CD4-positive, alpha-beta memory T cell (primary cell): ENCODE data around the gene MAP3K9. TPM values are rescaled to one million over a fixed set of nuclear protein-coding genes. Genes with fewer than 3 reads are reported as not detected.
A peak's percentile ranks its signal among the peaks of the same experiment; 100 is the strongest.

Experiments used
- CTCF ChIA-PET: fragments of 350-600 bp; sonication (Branson Sonifier 250); formaldehyde crosslinking; loops from one replicate; lab custom pipeline; 2021; ENCODE audit warnings: inconsistent platforms; ENCODE audit not compliant: partially characterized antibody; lab: Charles Lee
- POLR2A ChIA-PET: fragments of 350-600 bp; sonication (Branson Sonifier 250); formaldehyde crosslinking; loops from one replicate; lab custom pipeline; 2021; ENCODE audit not compliant: partially characterized antibody; lab: Charles Lee
- DNase-seq, 5 donors: peaks; one replicate each; pipeline versions ENCODE4 v3.0.0 to v3.0.0-alpha.2; 2020 to 2022; ENCODE audit warnings: mixed read lengths in 1 of 5
- H3K27ac ChIP-seq: one replicate; pipeline ENCODE4 v1.7.0; 2013; ENCODE audit warnings: low read depth, low read length
- H3K27me3 ChIP-seq: 2 replicates; pipeline ENCODE4 v1.7.0; 2013; ENCODE audit warnings: mild to moderate bottlenecking, low read length, moderate library complexity; ENCODE audit not compliant: insufficient read depth
- H3K36me3 ChIP-seq: 2 replicates; pipeline ENCODE4 v1.7.0; 2013; ENCODE audit warnings: mild to moderate bottlenecking, low read length, moderate library complexity; ENCODE audit not compliant: insufficient read depth
- H3K4me1 ChIP-seq: 2 replicates; pipeline ENCODE4 v1.7.0; 2013; ENCODE audit warnings: mild to moderate bottlenecking, low read length, moderate library complexity; ENCODE audit not compliant: insufficient read depth
- H3K4me3 ChIP-seq, 2 donors: one replicate each; pipeline ENCODE4 v1.7.0; 2013; ENCODE audit warnings: low read length in 2 of 2, mild to moderate bottlenecking in 1 of 2
- H3K9me3 ChIP-seq, 2 donors: one replicate each; pipeline ENCODE4 v1.7.0; 2013; ENCODE audit warnings: low read length in 2 of 2, control low read depth in 1 of 2; ENCODE audit not compliant: control insufficient read depth in 1 of 2
- H3K27ac Mint-ChIP-seq, 7 donors: one replicate each; pipeline ENCODE4 v1.8.0; 2020 to 2021; ENCODE audit warnings: mixed read lengths in 7 of 7, mild to moderate bottlenecking in 6 of 7, inconsistent platforms in 3 of 7, moderate library complexity in 3 of 7
- H3K27me3 Mint-ChIP-seq, 2 donors: one replicate each; pipeline ENCODE4 v1.8.0; 2020 to 2021; ENCODE audit warnings: mixed read lengths in 2 of 2
- H3K36me3 Mint-ChIP-seq, 2 donors: one replicate each; pipeline ENCODE4 v1.8.0; 2020 to 2021; ENCODE audit warnings: mixed read lengths in 2 of 2, inconsistent platforms in 1 of 2, mild to moderate bottlenecking in 1 of 2
- H3K4me1 Mint-ChIP-seq, 4 donors: one replicate each; pipeline ENCODE4 v1.8.0; 2020 to 2021; ENCODE audit warnings: mixed read lengths in 4 of 4, mild to moderate bottlenecking in 1 of 4
- H3K4me3 Mint-ChIP-seq, 8 donors: one replicate each; pipeline ENCODE4 v1.8.0; 2020 to 2021; ENCODE audit warnings: mixed read lengths in 8 of 8, mild to moderate bottlenecking in 7 of 8, moderate library complexity in 6 of 8, inconsistent platforms in 3 of 8
- H3K9me3 Mint-ChIP-seq, 8 donors: one replicate each; pipeline ENCODE4 v1.8.0; 2020 to 2021; ENCODE audit warnings: mixed read lengths in 8 of 8, mild to moderate bottlenecking in 5 of 8, inconsistent platforms in 3 of 8, moderate library complexity in 1 of 8
- intact Hi-C: fragments of 100-400 bp; cut with micrococcal nuclease; formaldehyde crosslinking; loops from one replicate; pipeline ENCODE4 v1.15.1; 2023
- polyA plus RNA-seq, 2 donors: library from polyadenylated mRNA; unstranded; fragments of 300-500 nt; fragmentation: Illumina TruSeq; gene quantifications; one replicate each; pipeline ENCODE4 v1.2.3, GENCODE V29; 2021
- total RNA-seq, 2 experiments: library from RNA; stranded (reverse); gene quantifications; one replicate each; pipeline ENCODE4 v1.2.3, GENCODE V29; 2021

MAP3K9 gene
- total and polyA plus RNA-seq, 4 experiments from 2014 or later: 0.47 to 6.4 (median 3.5) TPM

DNA sequence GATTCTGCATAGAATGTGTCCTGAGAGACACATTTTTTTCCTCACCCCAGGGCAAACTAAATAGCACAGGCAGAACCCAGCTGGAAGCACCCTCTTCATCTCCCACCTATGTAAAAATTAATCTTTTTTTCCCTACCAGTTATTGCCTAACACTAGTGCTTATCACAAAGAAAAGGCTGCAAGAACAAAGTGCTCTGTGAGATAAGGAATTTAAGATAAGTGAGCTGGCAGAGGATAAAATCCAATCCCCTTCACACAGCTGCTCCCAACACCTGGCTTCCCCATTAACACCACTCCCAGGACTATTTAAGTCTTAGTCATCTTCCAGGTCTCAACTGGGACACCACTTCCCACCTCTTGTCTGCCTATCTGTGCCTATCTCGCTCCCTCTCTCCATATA lies 92.4 kb downstream of the MAP3K9 start:
- ChIA-PET CTCF (interaction anchor here (1.4 to 15.6 kb wide), 2 partner anchors 9 to 94 kb away, joined by 3 to 231 read pairs; no protein-coding TSS in a partner anchor), POLR2A (no interaction called here)
- H3K27ac Mint-ChIP-seq: peak overlapping the region in 1 of 7 donors; percentile 71
- H3K36me3 ChIP-seq: no peaks in the 10 kb centered on the region
- no peaks in the 10 kb centered on the region for H3K36me3 Mint-ChIP-seq
- no peak for DNase-seq
- H3K9me3 ChIP-seq: no peaks in the 10 kb centered on the region
- H3K4me1 Mint-ChIP-seq: peaks cover 0 to 5% (median 4%) of the 10 kb centered on the region in 4 donors
- H3K4me3 ChIP-seq: no peak overlapping the region
- H3K9me3 Mint-ChIP-seq: peaks cover 0 to 1% (median 0%) of the 10 kb centered on the region in 8 donors
- H3K4me3 Mint-ChIP-seq: no peak overlapping the region
- H3K27ac ChIP-seq: no peak overlapping the region
- peaks cover 0 to 2% of the 10 kb centered on the region in 2 donors for H3K27me3 Mint-ChIP-seq
- intact Hi-C loops: no loop called here
- H3K4me1 ChIP-seq: peaks cover 5% of the 10 kb centered on the region
- H3K27me3 ChIP-seq: no peaks in the 10 kb centered on the region

DNA sequence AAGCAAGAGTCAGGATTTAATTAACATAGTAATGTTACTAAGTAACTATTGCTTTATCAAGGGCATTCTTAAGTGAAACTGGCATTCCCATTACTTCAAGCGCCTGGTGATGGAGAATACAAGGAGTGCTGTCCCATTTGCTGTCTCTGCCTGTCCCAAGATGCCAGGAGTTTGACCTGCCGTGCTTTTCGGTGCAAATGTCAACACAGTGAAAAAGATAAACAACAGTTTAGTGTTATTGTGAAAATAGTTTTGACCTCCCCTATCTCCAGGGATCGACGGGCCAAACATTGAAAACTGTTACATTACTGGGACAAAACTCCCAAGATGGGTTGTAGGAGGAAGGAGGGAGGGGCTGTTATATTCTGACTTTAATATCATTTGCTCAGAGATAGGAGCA lies 92.8 kb downstream of the MAP3K9 start:
- POLR2A ChIA-PET: no interaction called here
- Histone ChIP-seq H3K4me3 (no peak overlapping the region), H3K9me3 (no peaks in the 10 kb centered on the region), H3K27me3 (no peaks in the 10 kb centered on the region), H3K36me3 (no peaks in the 10 kb centered on the region), H3K27ac (no peak overlapping the region), H3K4me1 (peaks cover 5% of the 10 kb centered on the region)
- no peaks in the 10 kb centered on the region for H3K36me3 Mint-ChIP-seq
- peaks cover 0 to 1% (median 0%) of the 10 kb centered on the region in 8 donors for H3K9me3 Mint-ChIP-seq
- intact Hi-C loops: no loop called here
- H3K27me3 Mint-ChIP-seq: peaks cover 0 to 2% of the 10 kb centered on the region in 2 donors
- H3K4me3 Mint-ChIP-seq: no peak overlapping the region
- DNase-seq: no peak
- H3K27ac Mint-ChIP-seq: peak overlapping the region in 1 of 7 donors; percentile 35
- CTCF ChIA-PET: interaction anchor here (1.3 to 15.6 kb wide), 6 partner anchors 9 to 898 kb away, joined by 3 to 231 read pairs (median 11); no protein-coding TSS in a partner anchor
- peaks cover 0 to 5% (median 4%) of the 10 kb centered on the region in 4 donors for H3K4me1 Mint-ChIP-seq

DNA sequence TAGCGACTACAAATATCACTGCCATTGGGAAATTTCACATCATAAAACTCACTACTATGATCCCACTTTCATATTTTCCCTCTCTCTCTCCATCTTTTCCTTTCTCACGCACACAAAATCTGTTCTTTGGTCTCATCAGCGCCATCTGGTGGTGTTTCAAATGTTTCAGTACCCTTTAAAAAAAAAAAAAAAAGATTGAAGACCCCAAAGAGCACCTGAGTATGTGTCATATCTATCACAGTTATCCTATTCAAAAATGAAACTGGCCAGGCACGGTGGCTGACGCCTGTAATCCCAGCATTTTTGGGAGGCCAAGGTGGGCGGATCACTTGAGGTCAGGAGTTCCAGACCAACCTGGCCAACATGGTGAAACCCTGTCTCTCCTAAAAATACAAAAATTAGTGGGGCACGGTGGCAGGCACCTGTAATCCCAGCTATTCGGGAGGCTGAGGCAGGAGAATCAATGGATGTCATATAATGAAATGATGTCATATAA lies 95.2 kb downstream of the MAP3K9 start:
- ChIA-PET CTCF (interaction anchor here (0.6 to 15.6 kb wide), 30 partner anchors 8 to 329 kb away, joined by 3 to 231 read pairs (median 6); partner anchors contain the start of gene TTC9), POLR2A (interaction anchor here (0.9 to 1.4 kb wide), 3 partner anchors 45 to 72 kb away, joined by 3 to 4 read pairs (median 3); partner anchors contain the start of gene TTC9)
- no peaks in the 10 kb centered on the region for H3K9me3 ChIP-seq
- H3K4me3 Mint-ChIP-seq: no peak overlapping the region
- peak in 4 of 5 donors; percentile 39 to 51 (median 50) for DNase-seq
- H3K4me3 ChIP-seq: no peak overlapping the region
- intact Hi-C loops: loop anchor here (1.0 to 5.0 kb wide), 4 partner anchors 73 to 258 kb away; partner anchors contain the start of gene TTC9
- H3K27me3 Mint-ChIP-seq: peaks cover 0 to 2% of the 10 kb centered on the region in 2 donors
- peak overlapping the region in 2 of 7 donors; percentile 2 to 60 for H3K27ac Mint-ChIP-seq
- H3K36me3 ChIP-seq: no peaks in the 10 kb centered on the region
- no peaks in the 10 kb centered on the region for H3K36me3 Mint-ChIP-seq
- H3K4me1 Mint-ChIP-seq: peaks cover 0 to 5% (median 4%) of the 10 kb centered on the region in 4 donors
- no peak overlapping the region for H3K27ac ChIP-seq
- H3K27me3 ChIP-seq: no peaks in the 10 kb centered on the region
- peaks cover 5% of the 10 kb centered on the region for H3K4me1 ChIP-seq
- H3K9me3 Mint-ChIP-seq: peaks cover 0 to 1% (median 0%) of the 10 kb centered on the region in 8 donors

DNA sequence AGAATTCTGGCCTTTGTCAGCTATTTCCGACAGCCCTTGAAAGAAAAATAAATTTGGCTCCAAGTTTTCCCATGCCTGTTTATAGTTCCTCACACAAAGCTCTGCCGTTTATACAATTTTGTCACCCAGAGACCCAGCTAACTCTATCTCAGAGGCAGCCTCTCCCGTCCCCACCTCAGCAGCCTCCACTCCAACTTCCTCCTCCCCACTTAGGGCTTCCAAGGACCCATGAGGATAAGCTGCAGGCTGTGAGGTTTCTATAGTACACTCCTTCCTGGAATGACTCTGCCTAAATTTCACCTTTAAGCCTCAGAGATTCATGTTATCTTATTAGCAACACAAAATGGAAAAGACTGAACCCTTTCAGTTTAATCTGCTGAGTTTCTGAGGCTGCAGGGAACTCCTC lies 95.8 kb downstream of the MAP3K9 start:
- intact Hi-C loops: loop anchor here (1.0 to 5.0 kb wide), 2 partner anchors 52 to 259 kb away; no protein-coding TSS in a partner anchor
- Mint-ChIP-seq H3K4me3 (no peak overlapping the region), H3K4me1 (peaks cover 0 to 5% (median 4%) of the 10 kb centered on the region in 4 donors), H3K9me3 (peaks cover 0 to 1% (median 0%) of the 10 kb centered on the region in 8 donors), H3K36me3 (no peaks in the 10 kb centered on the region), H3K27ac (no peak overlapping the region), H3K27me3 (peaks cover 0 to 2% of the 10 kb centered on the region in 2 donors)
- Histone ChIP-seq H3K4me1 (peaks cover 5% of the 10 kb centered on the region), H3K27me3 (no peaks in the 10 kb centered on the region), H3K4me3 (no peak overlapping the region), H3K36me3 (no peaks in the 10 kb centered on the region), H3K9me3 (no peaks in the 10 kb centered on the region), H3K27ac (no peak overlapping the region)
- ChIA-PET POLR2A (interaction anchor here (0.9 to 1.4 kb wide), 4 partner anchors 44 to 72 kb away, joined by 3 to 4 read pairs (median 3); partner anchors contain the start of gene TTC9), CTCF (interaction anchor here (0.9 to 15.6 kb wide), 31 partner anchors 8 to 245 kb away, joined by 3 to 231 read pairs (median 5); partner anchors contain the start of gene TTC9)
- DNase-seq: no peak

DNA sequence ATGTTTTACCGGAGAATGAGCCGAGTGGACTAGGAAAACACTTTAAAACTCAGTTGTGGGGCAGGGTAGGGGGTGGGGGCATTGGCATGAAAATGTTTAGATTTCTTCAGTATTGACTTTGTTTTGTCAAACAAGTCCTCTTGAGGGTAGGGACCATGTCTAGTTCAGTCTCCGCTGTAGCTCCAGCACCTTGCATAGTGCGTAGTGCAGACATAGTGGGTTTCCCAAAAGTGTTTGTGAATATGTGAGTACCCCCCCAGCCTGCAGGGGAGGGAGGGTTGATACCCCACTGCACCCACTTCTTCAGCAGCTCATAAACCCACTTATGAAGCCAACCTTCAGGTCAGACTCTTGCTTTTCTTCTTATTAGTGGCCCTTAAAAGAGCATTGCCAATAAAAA lies 96.2 kb downstream of the MAP3K9 start:
- H3K36me3 ChIP-seq: no peaks in the 10 kb centered on the region
- H3K4me3 ChIP-seq: no peak overlapping the region
- no peaks in the 10 kb centered on the region for H3K27me3 ChIP-seq
- Mint-ChIP-seq H3K4me1 (peaks cover 0 to 5% (median 4%) of the 10 kb centered on the region in 4 donors), H3K27ac (peak overlapping the region in 1 of 7 donors; percentile 41), H3K36me3 (no peaks in the 10 kb centered on the region), H3K9me3 (peaks cover 0 to 1% (median 0%) of the 10 kb centered on the region in 8 donors), H3K27me3 (peaks cover 0 to 2% of the 10 kb centered on the region in 2 donors), H3K4me3 (no peak overlapping the region)
- peaks cover 5% of the 10 kb centered on the region for H3K4me1 ChIP-seq
- POLR2A ChIA-PET: interaction anchor here (0.9 to 1.1 kb wide), 3 partner anchors 44 to 71 kb away, joined by 3 read pairs; partner anchors contain the start of gene TTC9
- H3K9me3 ChIP-seq: no peaks in the 10 kb centered on the region
- CTCF ChIA-PET: interaction anchor here (0.9 to 15.6 kb wide), 30 partner anchors 7 to 245 kb away, joined by 3 to 231 read pairs (median 6); partner anchors contain the start of gene TTC9
- intact Hi-C loops: loop anchor here (1.0 to 5.0 kb wide), 2 partner anchors 52 to 259 kb away; no protein-coding TSS in a partner anchor
- no peak for DNase-seq
- H3K27ac ChIP-seq: no peak overlapping the region

DNA sequence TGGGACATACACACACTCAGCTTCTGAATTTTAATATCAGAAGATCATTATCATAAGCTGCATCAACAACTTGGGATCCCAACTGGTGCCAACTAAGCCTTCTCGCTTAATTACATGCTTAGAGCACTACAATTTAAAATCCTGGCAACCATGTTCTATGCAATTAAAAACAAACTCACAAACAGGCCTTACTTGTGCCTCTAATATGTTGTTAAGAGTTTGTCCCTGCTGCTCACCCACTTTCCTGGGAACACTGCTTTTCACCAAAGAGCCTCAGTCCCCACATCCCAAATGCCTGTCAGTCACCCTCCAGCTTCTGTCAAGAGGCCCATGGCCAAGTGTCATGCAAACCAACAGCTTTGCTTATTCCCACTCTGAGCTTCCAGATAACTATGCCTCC lies 97.9 kb downstream of the MAP3K9 start:
- ChIA-PET POLR2A (interaction anchor here (2.5 kb wide), 1 partner anchor 70 kb away, joined by 9 read pairs; the partner anchor contains the start of gene TTC9), CTCF (interaction anchor here (0.9 to 15.6 kb wide), 6 partner anchors 26 to 244 kb away, joined by 3 to 231 read pairs (median 4); no protein-coding TSS in a partner anchor)
- no peaks in the 10 kb centered on the region for H3K27me3 ChIP-seq
- intact Hi-C loops: loop anchor here (5.0 kb wide), 1 partner anchor 261 kb away; no protein-coding TSS in a partner anchor
- Mint-ChIP-seq H3K9me3 (no peaks in the 10 kb centered on the region), H3K4me1 (peaks cover 0 to 5% (median 4%) of the 10 kb centered on the region in 4 donors), H3K36me3 (no peaks in the 10 kb centered on the region), H3K27me3 (peaks cover 0 to under 1% of the 10 kb centered on the region in 2 donors), H3K4me3 (no peak overlapping the region), H3K27ac (no peak overlapping the region)
- peaks cover 5% of the 10 kb centered on the region for H3K4me1 ChIP-seq
- no peaks in the 10 kb centered on the region for H3K9me3 ChIP-seq
- no peak overlapping the region for H3K4me3 ChIP-seq
- no peaks in the 10 kb centered on the region for H3K36me3 ChIP-seq
- H3K27ac ChIP-seq: no peak overlapping the region
- DNase-seq: no peak
